H1 (cell line): ENCODE data around the gene CEP290. TPM values are rescaled to one million over a fixed set of nuclear protein-coding genes. Genes with fewer than 3 reads are reported as not detected.

Source experiments
- TAF7 ChIP-seq: optimal IDR thresholded peaks from 2 replicates; pipeline ENCODE3; 2011; ENCODE audit warnings: low read depth, mild to moderate bottlenecking, inconsistent platforms, low read length, moderate library complexity, borderline replicate concordance
- polyA plus RNA-seq, 7 experiments: library from polyadenylated mRNA; depleted of rRNA in 3 of 7; stranded (reverse) in 5 of 7; unstranded in 2 of 7; fragments of >200 nt in 5 of 7; fragments of 200-250 nt in 2 of 7; gene quantifications; 1 replicate in 5 of 7; 2 replicates in 1 of 7; 4 replicates in 1 of 7; pipeline versions ENCODE4 v1.2.1 to v1.2.3, GENCODE V29; 2011 to 2013; ENCODE audit warnings: missing spikeins in 2 of 7, mixed read lengths in 2 of 7
- total RNA-seq: library from RNA; stranded (reverse); fragmentation: NEBNext Ultra II Directional; extraction: Animal tissue kit (Norgen Biotek cat#: 25700); gene quantifications from 2 replicates; pipeline ENCODE4 v1.2.1, GENCODE V29; 2021

Gene CEP290
- total and polyA plus RNA-seq, 2 of the 8 experiments (the other 6 are each of a cell fraction or from before 2014, with no cell fraction given), result 2.1 to 5.9 TPM

GRCh38 chr12:88167384-88167783 is 25.5 kb upstream of the CEP290 start (continued):
- no peak for TF ChIP-seq TAF7
